AG04449 (cell line): ENCODE data around the gene CDK6.

Experiments
- CTCF ChIA-PET: fragments of 350-600 bp; formaldehyde crosslinking; extraction: SDS; loops from one replicate; lab custom pipeline; 2021; ENCODE audit warnings: antibody characterized with exemption; lab: Yijun Ruan, JAX
- POLR2A ChIA-PET: fragments of 400-600, 350-600 bp; formaldehyde crosslinking; extraction: SDS; loops from one replicate; lab custom pipeline; 2020; ENCODE audit warnings: antibody characterized with exemption, inconsistent platforms; lab: Yijun Ruan, JAX
- DNase-seq: peaks from one replicate; pipeline ENCODE4 v3.0.0-alpha.2; 2010; ENCODE audit warnings: low read depth, low spot score
- H3K4me3 ChIP-seq: 2 replicates; pipeline ENCODE4 v1.5.1; 2011; ENCODE audit warnings: low read depth, mild to moderate bottlenecking, control low read depth, low read length
- CTCF ChIP-seq: IDR thresholded peaks from one replicate; pipeline ENCODE4 v1.5.1; 2011; ENCODE audit warnings: mild to moderate bottlenecking, moderate library complexity, low read length, control low read depth, inconsistent platforms; ENCODE audit not compliant: insufficient read depth; ENCODE audit errors: missing control alignments

Gene CDK6

GRCh38 chr7:92727755-92728154, 108.6 kb downstream of the CDK6 start:
- ChIA-PET POLR2A (no interaction called here), CTCF (no interaction called here)
- TF ChIP-seq CTCF: no peak
- H3K4me3 ChIP-seq: no peak overlapping the region
- DNase-seq: no peak

GRCh38 chr7:92725161-92725925, 111.0 kb downstream of the CDK6 start:
- no peak for TF ChIP-seq CTCF
- H3K4me3 ChIP-seq: no peak overlapping the region
- DNase-seq: no peak
- ChIA-PET POLR2A (no interaction called here), CTCF (interaction anchor here (0.9 kb wide), 1 partner anchor 10 kb away, joined by 3 read pairs; no protein-coding TSS in a partner anchor)

GRCh38 chr7:92723943-92724342, 112.4 kb downstream of the CDK6 start:
- CTCF ChIA-PET: no interaction called here

GRCh38 chr7:92723205-92723604, 113.2 kb downstream of the CDK6 start:
- ChIA-PET CTCF (interaction anchor here (1.1 kb wide), 1 partner anchor 25 kb away, joined by 3 read pairs; no protein-coding TSS in a partner anchor), POLR2A (interaction anchor here (1.1 kb wide), 1 partner anchor 25 kb away, joined by 3 read pairs; no protein-coding TSS in a partner anchor)
- DNase-seq: no peak
- H3K4me3 ChIP-seq: no peak overlapping the region
- no peak for TF ChIP-seq CTCF

More at GRCh38 chr7:92723943-92724342, 112.4 kb downstream of the CDK6 start:
- no peak overlapping the region for H3K4me3 ChIP-seq
- no peak for TF ChIP-seq CTCF
- DNase-seq: no peak
- POLR2A ChIA-PET: no interaction called here

GRCh38 chr7:92722541-92722940, 113.8 kb downstream of the CDK6 start:
- ChIA-PET CTCF (interaction anchor here (0.6 to 1.1 kb wide), 4 partner anchors 9 to 111 kb away, joined by 3 to 4 read pairs (median 3); no protein-coding TSS in a partner anchor), POLR2A (interaction anchor here (1.1 kb wide), 1 partner anchor 24 kb away, joined by 3 read pairs; no protein-coding TSS in a partner anchor)
- H3K4me3 ChIP-seq: no peak overlapping the region
- no peak for DNase-seq
- no peak for TF ChIP-seq CTCF

DNA sequence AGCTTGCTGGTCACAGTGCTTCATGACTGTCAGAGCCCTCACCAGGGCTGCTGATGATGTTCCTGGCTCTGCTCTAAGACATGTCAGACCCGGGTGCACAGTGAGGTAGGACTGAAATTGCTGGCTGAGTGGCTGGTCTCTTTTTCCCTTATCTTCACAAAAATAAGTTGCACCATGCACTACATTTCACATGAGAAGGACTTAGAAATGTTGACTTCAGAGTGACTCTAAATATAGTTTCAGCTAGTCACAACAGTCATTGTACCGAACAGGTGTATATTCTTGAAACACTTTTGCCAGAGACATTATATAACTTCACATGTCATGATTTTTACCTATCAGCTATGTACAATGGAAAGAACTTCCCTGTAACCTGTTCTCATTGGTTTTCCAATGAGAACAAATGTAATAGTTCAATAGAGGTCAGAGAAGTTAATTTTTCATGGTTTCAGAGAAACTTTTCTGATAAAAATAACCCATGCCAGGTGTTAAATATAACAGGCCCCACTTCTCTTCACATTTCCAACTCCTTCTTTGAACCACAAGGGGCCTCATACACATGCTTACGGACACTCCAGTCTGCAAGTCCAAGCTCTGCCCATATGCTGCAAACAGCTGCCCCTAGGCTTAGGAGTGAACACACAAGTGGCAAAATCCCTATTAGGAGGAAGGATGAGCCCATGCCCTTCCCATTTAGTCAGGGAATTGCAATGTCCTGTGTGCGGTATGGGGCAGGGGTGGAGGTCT, 115.6 kb downstream of the CDK6 start:
- POLR2A ChIA-PET: no interaction called here
- no peak for TF ChIP-seq CTCF
- DNase-seq: no peak
- H3K4me3 ChIP-seq: no peak overlapping the region
- CTCF ChIA-PET: no interaction called here
